GM19463 (cell line): ENCODE measurements around the gene GPANK1.

Experiments
- ATAC-seq: cut with Tn5 transposase; IDR thresholded peaks from one replicate; pipeline ENCODE4 v1.9.1; 2021; ENCODE audit warnings: mild to moderate bottlenecking, moderate library complexity; ENCODE audit not compliant: unreplicated experiment

The GPANK1 gene

DNA sequence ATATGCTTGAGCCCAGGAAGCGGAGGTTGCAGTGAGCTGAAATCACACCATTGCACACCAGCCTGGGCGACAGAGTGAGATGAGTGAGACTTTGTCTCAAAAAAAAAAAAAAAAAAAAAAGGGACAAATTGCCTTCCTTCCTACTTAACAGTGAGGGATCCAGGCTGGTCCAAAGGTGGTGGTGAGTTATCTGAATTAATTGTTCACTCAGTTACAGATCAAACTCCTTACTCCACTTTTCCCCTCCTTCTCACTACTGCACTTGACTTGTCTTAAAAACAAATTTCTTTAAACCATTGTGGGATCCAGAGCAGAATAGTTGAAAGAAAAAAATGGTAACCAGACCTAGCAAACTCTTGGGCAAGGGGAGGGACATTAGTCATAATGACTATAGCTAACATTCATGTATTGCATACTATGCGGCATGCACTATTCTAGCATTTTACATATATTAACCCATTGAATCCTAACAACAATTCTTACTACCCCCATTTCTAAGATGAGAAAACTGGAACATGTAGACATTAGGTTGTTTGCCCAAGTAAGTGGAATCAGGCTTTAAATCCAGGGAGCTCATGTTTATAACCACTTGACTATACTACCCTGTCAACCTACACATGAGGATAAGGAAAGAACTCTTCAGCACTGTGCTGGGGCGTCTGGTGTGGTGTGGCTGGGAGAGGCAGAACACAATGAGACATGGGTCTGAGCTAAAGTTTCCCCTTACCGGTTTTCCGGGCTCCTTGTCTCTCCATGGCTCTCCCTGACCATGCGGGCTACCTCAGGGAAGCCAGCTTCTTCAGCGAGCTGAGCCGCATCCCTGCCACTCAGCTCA, 1.5 kb downstream of the GPANK1 start:
- ATAC-seq: no peak

DNA sequence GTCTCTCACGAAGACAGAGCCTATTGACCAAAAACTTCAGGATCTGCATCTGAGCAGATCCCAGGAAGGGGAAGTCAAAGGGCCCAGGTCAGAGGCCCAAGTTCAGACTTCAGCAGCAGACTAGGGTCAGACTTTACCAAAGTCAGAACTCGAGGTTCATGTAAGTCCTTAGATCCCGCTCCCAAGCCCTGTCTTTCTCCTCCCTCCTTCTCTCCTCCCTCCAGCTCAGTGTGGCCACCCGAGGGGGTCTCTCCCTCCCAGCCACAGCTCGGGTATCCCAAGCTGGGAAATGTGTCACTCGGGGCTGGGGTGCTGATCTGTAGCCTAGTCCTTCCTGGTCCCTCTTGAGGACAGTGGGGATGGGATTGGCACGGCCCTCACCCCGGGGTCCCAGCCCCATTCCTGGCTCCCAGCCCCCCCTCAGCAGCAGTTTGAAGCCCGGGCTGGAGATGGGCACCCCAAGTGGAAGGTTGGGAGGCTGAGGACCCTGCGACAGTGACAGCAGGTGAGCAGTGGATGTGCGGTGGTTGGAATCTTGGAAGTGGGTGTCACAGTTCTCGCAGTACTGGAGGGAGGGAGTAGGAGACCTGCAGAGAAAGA, 2.6 kb downstream of the GPANK1 start:
- ATAC-seq: no peak

DNA sequence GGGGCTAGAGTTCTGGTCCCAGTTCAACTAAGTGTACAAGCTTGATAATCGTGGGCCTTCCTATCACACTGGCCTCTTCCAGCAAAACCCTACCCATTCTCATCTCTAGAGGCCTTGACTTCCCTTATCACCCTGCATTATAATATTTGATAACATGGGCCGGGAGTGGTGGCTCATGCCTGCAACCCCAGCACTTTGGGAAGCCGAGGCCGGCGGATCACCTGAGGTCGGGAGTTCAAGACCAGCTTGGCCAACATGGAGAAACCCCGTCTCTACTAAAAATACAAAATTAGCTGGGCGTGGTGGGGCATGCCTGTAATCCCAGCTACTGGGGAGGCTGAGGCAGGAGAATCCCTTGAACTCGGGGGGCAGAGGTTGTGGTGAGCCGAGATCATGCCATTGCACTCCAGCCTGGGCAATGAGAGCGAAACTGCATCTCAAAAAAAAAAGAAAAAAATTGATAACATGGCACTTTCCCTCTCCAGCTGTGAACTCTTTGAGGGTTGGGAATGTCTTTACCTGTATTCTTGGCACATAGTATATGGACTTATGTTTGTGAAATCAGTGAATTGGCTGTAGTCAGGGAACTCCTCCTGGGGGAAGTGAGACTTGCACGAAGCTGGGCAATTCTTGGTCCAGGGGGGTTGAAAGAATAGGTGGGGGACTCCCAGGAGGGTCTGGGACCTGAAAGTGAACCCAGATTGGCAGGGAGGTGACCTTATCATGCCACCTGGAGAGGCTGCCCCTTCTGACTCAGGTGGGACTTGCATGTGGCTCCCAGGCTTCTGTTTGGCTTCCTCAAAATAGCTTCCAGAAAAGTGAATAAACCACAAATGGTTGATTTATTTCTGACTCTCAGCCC, 3.3 kb downstream of the GPANK1 start:
- no peak for ATAC-seq

DNA sequence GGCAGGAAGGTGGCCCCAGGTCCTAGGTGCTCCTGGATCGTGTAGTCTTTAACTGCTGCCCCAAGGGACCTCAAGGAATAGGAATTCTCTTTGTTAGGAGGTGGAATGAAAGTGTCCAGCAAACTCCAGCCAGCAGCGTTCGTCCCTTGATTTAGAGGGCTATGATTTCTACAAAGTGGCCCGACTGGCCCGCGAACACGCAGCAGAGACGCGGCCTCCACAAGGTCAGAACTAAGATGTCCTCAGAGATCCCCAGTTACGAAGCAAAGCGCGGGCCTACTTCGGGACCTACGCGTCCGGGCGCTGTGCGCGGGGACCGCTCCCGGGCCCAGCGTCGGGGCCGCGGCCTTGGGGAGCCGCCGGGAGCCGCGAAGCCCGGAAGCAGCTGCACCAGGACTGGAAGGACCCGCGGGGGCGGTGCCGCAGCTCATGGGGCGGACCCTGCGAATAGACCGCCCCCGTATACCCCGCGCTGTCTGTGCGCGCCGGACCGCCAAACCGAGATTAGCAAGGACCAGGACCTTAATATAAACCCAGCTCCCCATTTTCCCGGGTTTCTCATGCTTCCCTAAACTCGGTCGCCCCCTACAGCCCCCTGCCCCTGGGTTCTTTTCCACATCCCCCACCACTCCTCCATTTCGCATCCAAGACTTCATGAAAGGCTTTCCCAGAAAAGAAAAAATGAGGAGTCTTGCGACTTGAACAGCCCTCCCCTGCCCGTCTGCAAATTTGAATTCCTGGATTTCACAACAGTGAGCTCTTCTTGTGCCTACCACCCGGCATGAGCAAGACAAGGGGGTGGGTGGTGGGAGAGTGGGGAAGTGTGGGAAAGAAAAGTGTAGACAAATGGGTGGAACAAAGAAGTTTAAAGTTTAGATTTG, 4.2 kb downstream of the GPANK1 start, which contains the start of gene C6orf47:
TSS of gene C6orf47 (minus strand) at position 398 of the 881 bp plus-strand sequence. CDS start 831 bp downstream, outside the sequence.
- peak; percentile 64 for ATAC-seq

DNA sequence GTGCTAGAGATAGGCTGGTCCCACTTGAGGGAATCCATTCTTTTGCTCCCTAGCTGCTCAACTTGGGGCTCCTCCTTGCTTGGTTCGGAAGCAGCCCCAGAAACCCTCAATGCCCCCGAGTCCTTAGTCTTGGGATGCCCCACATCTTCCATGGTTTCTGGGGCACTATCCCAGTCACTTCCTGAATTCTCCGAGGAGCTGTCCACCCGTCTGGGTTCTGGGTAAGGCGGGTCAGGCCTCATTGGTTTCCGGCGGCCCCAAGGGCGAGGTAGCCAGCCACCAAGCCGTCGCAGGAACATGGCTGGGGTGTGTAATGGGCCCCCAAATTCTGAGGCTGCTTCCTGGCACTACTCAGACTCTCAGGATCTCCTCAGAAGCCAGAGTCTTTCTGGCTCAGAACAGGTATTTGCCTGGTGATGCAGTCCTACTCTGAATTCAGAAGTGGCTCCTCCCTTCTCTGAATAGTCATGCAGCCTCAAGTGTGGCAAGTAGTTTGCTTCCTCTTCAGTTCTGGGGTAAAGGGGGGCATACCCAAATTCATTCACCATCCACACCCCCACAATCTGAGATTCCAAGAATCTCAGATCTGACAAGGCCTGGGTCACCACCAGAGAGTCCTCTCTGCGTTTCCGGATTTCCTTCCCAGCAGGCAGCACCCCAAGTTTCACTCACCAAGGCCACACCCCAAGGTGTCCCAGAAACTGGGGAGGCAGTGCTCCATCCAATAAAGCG, 5.0 kb downstream of the GPANK1 start:
- ATAC-seq: no peak

GRCh38 chr6:31658983-31659648, 5.7 kb downstream of the GPANK1 start:
- ATAC-seq: no peak

DNA sequence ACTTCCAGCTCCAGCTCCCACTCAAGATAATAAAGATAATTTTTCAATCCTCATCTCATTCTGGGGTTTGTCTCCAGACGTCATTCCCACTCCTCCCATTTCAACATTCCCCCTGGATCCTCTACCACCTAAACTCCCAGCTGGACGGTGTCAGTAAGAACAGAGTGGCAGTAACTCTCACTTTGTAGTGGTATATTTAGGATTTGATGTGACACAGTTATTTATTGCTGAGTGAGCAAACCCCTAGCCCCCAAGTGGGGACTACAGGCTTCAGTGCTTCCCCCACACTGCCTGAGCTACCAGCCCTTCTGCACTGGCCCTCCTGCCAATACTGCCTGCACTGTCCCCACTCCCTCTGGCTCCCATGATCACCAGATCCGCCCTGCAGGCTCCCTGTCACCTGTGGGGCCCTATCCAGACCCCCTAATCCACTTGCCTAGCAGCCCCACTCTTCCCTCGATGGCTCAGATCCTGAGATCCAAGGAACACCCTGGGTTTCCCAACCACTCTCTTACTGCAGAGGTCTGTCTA, 6.6 kb downstream of the GPANK1 start:
- no peak for ATAC-seq

GRCh38 chr6:31657406-31658157, 7.2 kb downstream of the GPANK1 start:
- ATAC-seq: no peak

DNA sequence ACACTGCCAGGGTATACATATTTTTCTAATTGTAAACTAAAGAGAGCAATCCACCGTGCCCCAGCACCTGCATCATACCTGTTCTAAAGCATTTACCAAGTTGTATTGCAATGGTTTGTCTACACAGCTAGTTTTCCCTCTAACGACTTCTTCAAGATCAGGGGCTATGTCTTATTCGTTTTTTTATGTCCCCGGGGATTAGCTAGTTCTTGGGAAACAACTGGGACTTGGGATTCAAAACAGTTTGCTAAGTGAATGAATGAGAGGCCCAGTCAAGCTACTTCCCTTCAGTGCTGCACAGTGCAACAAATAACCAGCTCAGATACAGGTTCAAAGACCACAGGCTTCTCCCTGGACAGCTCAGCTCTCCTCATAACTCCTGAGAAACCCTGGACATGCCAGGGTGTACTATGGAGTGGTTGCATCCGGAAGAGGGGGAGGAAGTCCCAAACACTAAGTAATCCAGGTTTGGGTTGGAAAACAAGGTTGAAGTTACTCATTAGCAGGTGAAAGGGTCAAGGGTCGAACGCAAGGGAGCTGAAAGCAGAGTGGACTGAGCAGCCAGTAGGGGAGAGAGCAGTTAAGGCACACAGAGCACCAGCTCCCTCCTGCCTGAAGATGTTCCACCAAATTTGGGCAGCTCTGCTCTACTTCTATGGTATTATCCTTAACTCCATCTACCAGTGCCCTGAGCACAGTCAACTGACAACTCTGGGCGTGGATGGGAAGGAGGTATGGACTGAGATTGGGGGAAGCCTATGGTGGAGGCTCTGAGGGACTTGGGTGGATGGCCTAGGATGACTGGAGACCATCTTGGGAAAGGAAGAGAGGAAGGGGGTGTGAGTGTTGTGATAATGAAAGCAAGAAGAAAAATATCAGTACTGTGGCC, 9.2 kb downstream of the GPANK1 start, which contains the start of gene APOM:
TSS of gene APOM (plus strand) at position 546 of the 889 bp plus-strand sequence. CDS start at position 619, 73 bp downstream.
- no peak for ATAC-seq

- no peak for ATAC-seq
Measured at GRCh38 chr6:31654574-31655348, 10.0 kb downstream of the GPANK1 start.

GRCh38 chr6:31652925-31653724, 11.7 kb downstream of the GPANK1 start:
- peak; percentile 60 for ATAC-seq

- ATAC-seq: peak; percentile 28
Measured at GRCh38 chr6:31651602-31652191, 13.1 kb downstream of the GPANK1 start.

DNA sequence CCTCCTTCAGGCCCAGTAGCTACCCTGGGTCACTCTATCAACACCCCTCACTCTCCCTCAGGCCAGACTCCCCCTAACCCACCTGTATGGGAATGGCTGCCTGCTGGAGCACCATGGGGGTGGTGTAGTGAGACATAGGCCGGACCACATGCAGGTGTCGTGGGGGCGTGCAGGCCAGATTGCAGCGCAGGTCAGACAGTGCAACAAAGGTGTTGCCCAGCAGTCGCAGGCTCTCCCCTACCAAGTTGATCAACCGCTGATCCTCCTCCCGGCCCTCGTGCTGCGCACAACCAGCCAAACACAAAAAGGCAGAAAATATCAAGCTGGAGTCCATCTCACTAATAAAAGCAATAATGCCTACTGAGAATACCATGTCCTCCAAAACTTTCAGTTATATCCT, 19.5 kb downstream of the GPANK1 start:
- no peak for ATAC-seq

DNA sequence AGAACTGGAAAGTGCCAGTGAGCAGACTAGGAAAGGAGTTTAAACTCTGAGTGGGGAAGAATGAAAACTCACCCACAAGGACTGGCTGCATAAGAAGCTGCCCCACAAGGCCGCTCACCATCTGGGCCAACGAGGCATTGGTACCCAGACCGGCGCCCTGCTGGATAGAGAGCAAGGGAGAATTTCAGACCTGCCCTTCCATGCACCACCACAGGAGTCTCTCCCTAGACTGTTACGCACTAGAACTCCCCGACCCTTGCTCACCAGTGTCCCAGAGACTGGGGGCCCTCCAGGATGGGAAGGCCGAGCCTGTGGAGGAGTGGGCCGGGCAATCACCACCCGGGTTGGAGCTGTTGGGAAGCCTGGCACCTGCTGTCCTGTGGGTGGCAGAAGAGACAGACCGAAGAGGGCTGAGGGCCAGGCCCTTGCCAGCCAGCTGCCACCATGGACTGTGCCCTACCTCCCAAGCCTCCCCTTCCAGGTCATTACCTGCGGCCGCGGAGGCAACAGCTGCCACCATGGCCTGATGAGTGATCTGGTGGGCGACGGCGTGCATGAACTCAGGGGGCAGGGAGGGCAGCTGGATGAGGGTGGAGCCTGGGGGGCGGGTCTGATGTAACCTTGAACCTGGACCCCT, 20.9 kb downstream of the GPANK1 start:
- ATAC-seq: no peak
